GM23338 (cell line): Measurements from ENCODE around the gene CTU1. TPM values are rescaled to one million over a fixed set of nuclear protein-coding genes. Genes with fewer than 3 reads are reported as not detected.

Source experiments
- ATAC-seq: fragments of 200-7000 bp; cut with Tn5 transposase; 3 replicates; pipeline ENCODE4 v1.9.1; 2020
- DNase-seq: peaks from one replicate; pipeline ENCODE4 v3.0.0-alpha.2; 2015; ENCODE audit warnings: low spot score
- H2AFZ ChIP-seq: fragments of 200-600 bp; sonication (generic); 2 replicates; pipeline ENCODE4 v1.8.0; 2016; ENCODE audit warnings: antibody characterized with exemption, mild to moderate bottlenecking, moderate library complexity
- H3F3A ChIP-seq: fragments of 200-600 bp; sonication (generic); replicated peaks from 2 replicates; pipeline ENCODE4 v1.8.0; 2017; ENCODE audit warnings: antibody characterized with exemption, mixed run types, low read depth
- H3K27ac ChIP-seq: fragments of 200-600 bp; sonication (generic); 2 replicates; pipeline ENCODE4 v1.6.1; 2016; ENCODE audit warnings: low read depth
- H3K27me3 ChIP-seq: fragments of 200-600 bp; sonication (generic); 2 replicates; pipeline ENCODE4 v1.8.0; 2016; ENCODE audit warnings: mild to moderate bottlenecking, mixed run types, moderate library complexity; ENCODE audit not compliant: insufficient read depth
- H3K36me3 ChIP-seq: fragments of 200-600 bp; sonication (generic); 2 replicates; pipeline ENCODE4 v1.8.0; 2016; ENCODE audit warnings: mild to moderate bottlenecking; ENCODE audit not compliant: insufficient read depth
- H3K4me1 ChIP-seq: fragments of 200-600 bp; sonication (generic); 2 replicates; pipeline ENCODE4 v1.8.0; 2016; ENCODE audit warnings: mild to moderate bottlenecking, moderate library complexity; ENCODE audit not compliant: insufficient read depth
- H3K4me2 ChIP-seq: fragments of 200-600 bp; sonication (generic); 2 replicates; pipeline ENCODE4 v1.7.1; 2017; ENCODE audit warnings: mixed run types
- H3K4me3 ChIP-seq: fragments of 200-600 bp; sonication (generic); 2 replicates; pipeline ENCODE4 v1.6.1; 2016; ENCODE audit warnings: mixed run types
- H3K79me2 ChIP-seq: fragments of 200-600 bp; sonication (generic); replicated peaks from 2 replicates; pipeline ENCODE4 v1.8.0; 2017; ENCODE audit warnings: mild to moderate bottlenecking; ENCODE audit not compliant: insufficient read depth
- H3K9me2 ChIP-seq: fragments of 200-600 bp; sonication (generic); 2 replicates; pipeline ENCODE4 v1.8.0; 2017; ENCODE audit not compliant: insufficient read depth
- H4K20me1 ChIP-seq: fragments of 200-600 bp; sonication (generic); replicated peaks from 2 replicates; pipeline ENCODE4 v1.8.0; 2017; ENCODE audit warnings: mild to moderate bottlenecking; ENCODE audit not compliant: insufficient read depth
- H3K27ac Mint-ChIP-seq: 2 replicates; pipeline ENCODE4 v1.8.0; 2020; ENCODE audit warnings: inconsistent platforms, mild to moderate bottlenecking, moderate library complexity, mixed read lengths
- H3K27me3 Mint-ChIP-seq: 3 replicates; pipeline ENCODE4 v1.8.0; 2022; ENCODE audit warnings: low read depth, mild to moderate bottlenecking, moderate library complexity, mixed read lengths, inconsistent platforms; ENCODE audit not compliant: insufficient read depth, poor library complexity
- H3K36me3 Mint-ChIP-seq: 3 replicates; pipeline ENCODE4 v1.8.0; 2021; ENCODE audit warnings: low read depth, mild to moderate bottlenecking, inconsistent platforms, moderate library complexity, mixed read lengths
- H3K4me1 Mint-ChIP-seq: 3 replicates; pipeline ENCODE4 v1.8.0; 2020; ENCODE audit warnings: mild to moderate bottlenecking, inconsistent platforms, mixed read lengths
- H3K4me3 Mint-ChIP-seq: 3 replicates; pipeline ENCODE4 v1.8.0; 2021; ENCODE audit warnings: moderate library complexity, mild to moderate bottlenecking, inconsistent platforms, mixed read lengths
- H3K9me3 Mint-ChIP-seq: 3 replicates; pipeline ENCODE4 v1.8.0; 2020; ENCODE audit warnings: moderate library complexity, mild to moderate bottlenecking, inconsistent platforms, mixed read lengths
- CREB1 ChIP-seq: fragments of 250-450 bp; sonication (Bioruptor Pico); IDR thresholded peaks from 2 replicates; pipeline ENCODE4 v1.5.0; 2020; ENCODE audit warnings: low read depth, mild to moderate bottlenecking, moderate library complexity
- EZH2 ChIP-seq: fragments of 200-600 bp; sonication (generic); IDR thresholded peaks from one replicate; pipeline ENCODE4 v1.8.0; 2017; ENCODE audit warnings: antibody characterized with exemption, mild to moderate bottlenecking, low read depth; ENCODE audit not compliant: unreplicated experiment
- EZH2phosphoT487 ChIP-seq: fragments of 200-600 bp; sonication (generic); IDR thresholded peaks from one replicate; pipeline ENCODE4 v1.8.1; 2018; ENCODE audit warnings: antibody characterized with exemption; ENCODE audit not compliant: unreplicated experiment
- JUNB ChIP-seq: IDR thresholded peaks from one replicate; pipeline ENCODE4 v1.6.1; 2016; ENCODE audit warnings: antibody characterized with exemption; ENCODE audit not compliant: unreplicated experiment
- POLR2AphosphoS5 ChIP-seq: IDR thresholded peaks from 2 replicates; pipeline ENCODE4 v1.6.1; 2016; ENCODE audit warnings: antibody characterized with exemption, low read depth
- STAT1 ChIP-seq: IDR thresholded peaks from one replicate; pipeline ENCODE4 v1.6.1; 2016; ENCODE audit warnings: antibody characterized with exemption; ENCODE audit not compliant: unreplicated experiment
- ZNF114 ChIP-seq: fragments of 250-450 bp; sonication (Bioruptor Pico); IDR thresholded peaks from 2 replicates; pipeline ENCODE4 v1.5.0; 2020; ENCODE audit warnings: mild to moderate bottlenecking, moderate library complexity
- ZNF331 ChIP-seq: fragments of 250-450 bp; sonication (Bioruptor Pico); IDR thresholded peaks from 2 replicates; pipeline ENCODE4 v1.5.0; 2020; ENCODE audit warnings: low read depth, mild to moderate bottlenecking, moderate library complexity
- polyA plus RNA-seq: library from polyadenylated mRNA; unstranded; fragments of >200 nt; fragmentation: Nextera tagmentation; extraction: Ambion mirVana; gene quantifications from 2 replicates; pipeline ENCODE4 v1.2.1, GENCODE V29; 2016
- total RNA-seq: library from RNA; depleted of rRNA; stranded (reverse); fragments of >200 nt; shearing (Covaris generic); gene quantifications from 2 replicates; pipeline ENCODE4 v1.2.3, GENCODE V29; 2014
- TF ChIP-seq, protein P1 (sequence below): IDR thresholded peaks from 2 replicates; pipeline ENCODE4 v1.6.1; 2016; ENCODE audit warnings: antibody characterized with exemption
- TF ChIP-seq, protein P2 (sequence below): IDR thresholded peaks from one replicate; pipeline ENCODE4 v1.6.1; 2018; ENCODE audit warnings: antibody characterized with exemption; ENCODE audit not compliant: unreplicated experiment
- TF ChIP-seq, protein P3 (sequence below): fragments of 250-450 bp; sonication (Bioruptor Pico); IDR thresholded peaks from 2 replicates; pipeline ENCODE4 v1.5.0; 2020; ENCODE audit warnings: mild to moderate bottlenecking, moderate library complexity
- TF ChIP-seq, protein P4 (sequence below), 2 experiments: fragments of 200-600 bp in 1 of 2; sonication (generic) in 1 of 2; conservative IDR thresholded peaks; 2 replicates each; pipeline versions ENCODE4 v1.5.1 to v1.6.1; 2016 to 2017; ENCODE audit warnings: antibody characterized with exemption in 2 of 2, low read depth in 2 of 2, mild to moderate bottlenecking in 2 of 2, moderate library complexity in 1 of 2

CTU1 gene
- total and polyA plus RNA-seq, 2 experiments from 2014 or later = 3.7 to 18.8 TPM

GRCh38 chr19:51089786-51090185 is 18.4 kb downstream of the CTU1 start (continued):
- TF ChIP-seq EZH2 = no peak
- no peak for TF ChIP-seq EZH2phosphoT487
- TF ChIP-seq POLR2AphosphoS5 = no peak
- TF ChIP-seq JUNB = no peak
- TF ChIP-seq, protein P1, sequence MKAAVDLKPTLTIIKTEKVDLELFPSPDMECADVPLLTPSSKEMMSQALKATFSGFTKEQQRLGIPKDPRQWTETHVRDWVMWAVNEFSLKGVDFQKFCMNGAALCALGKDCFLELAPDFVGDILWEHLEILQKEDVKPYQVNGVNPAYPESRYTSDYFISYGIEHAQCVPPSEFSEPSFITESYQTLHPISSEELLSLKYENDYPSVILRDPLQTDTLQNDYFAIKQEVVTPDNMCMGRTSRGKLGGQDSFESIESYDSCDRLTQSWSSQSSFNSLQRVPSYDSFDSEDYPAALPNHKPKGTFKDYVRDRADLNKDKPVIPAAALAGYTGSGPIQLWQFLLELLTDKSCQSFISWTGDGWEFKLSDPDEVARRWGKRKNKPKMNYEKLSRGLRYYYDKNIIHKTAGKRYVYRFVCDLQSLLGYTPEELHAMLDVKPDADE = no peak
- TF ChIP-seq, protein P2, sequence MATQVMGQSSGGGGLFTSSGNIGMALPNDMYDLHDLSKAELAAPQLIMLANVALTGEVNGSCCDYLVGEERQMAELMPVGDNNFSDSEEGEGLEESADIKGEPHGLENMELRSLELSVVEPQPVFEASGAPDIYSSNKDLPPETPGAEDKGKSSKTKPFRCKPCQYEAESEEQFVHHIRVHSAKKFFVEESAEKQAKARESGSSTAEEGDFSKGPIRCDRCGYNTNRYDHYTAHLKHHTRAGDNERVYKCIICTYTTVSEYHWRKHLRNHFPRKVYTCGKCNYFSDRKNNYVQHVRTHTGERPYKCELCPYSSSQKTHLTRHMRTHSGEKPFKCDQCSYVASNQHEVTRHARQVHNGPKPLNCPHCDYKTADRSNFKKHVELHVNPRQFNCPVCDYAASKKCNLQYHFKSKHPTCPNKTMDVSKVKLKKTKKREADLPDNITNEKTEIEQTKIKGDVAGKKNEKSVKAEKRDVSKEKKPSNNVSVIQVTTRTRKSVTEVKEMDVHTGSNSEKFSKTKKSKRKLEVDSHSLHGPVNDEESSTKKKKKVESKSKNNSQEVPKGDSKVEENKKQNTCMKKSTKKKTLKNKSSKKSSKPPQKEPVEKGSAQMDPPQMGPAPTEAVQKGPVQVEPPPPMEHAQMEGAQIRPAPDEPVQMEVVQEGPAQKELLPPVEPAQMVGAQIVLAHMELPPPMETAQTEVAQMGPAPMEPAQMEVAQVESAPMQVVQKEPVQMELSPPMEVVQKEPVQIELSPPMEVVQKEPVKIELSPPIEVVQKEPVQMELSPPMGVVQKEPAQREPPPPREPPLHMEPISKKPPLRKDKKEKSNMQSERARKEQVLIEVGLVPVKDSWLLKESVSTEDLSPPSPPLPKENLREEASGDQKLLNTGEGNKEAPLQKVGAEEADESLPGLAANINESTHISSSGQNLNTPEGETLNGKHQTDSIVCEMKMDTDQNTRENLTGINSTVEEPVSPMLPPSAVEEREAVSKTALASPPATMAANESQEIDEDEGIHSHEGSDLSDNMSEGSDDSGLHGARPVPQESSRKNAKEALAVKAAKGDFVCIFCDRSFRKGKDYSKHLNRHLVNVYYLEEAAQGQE = no peak
- no peak for TF ChIP-seq STAT1
- no peak for TF ChIP-seq ZNF331
- TF ChIP-seq CREB1 (CRISPR knock-in tag) = no peak
- TF ChIP-seq ZNF114 (CRISPR knock-in tag) = no peak

DNA sequence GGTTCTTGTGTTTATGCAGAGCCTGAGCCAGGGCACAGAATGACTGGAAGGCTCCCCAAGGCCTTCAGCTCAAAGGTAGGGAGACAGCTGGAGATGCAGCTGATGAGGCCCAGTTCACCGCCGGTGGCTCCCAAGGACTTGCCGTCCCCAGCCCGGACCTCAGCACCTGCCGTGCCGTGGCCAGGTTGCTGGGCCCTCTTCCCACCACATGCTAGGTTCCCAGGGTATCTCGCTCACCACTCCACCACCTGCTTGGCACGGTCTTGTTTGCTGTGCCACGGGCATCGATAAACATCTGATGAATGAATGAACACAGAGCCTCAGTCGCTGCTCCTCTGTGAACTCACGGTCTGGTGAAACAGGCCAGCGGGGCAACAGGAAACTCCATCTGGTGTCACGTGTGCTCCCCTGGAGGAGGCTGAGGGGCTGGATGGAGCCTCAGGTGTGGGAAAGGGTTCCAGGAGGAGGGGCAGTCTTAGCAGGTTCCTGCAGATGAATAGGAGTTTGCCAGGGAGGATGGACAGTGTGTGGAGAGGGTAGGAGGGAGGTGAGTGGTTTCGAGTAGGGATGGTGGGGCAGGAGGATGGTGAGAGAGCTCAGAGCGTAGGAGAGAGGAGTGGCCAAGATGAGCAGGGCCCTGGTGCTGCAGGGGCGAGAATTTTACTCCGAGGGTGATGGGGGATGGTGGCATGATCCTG is 21.9 kb downstream of the CTU1 start:
- Histone ChIP-seq H3K4me3 (no peak overlapping the region), H4K20me1 (no peaks in the 10 kb centered on the region), H3K79me2 (no peaks in the 10 kb centered on the region), H3K27ac (no peak overlapping the region), H2AFZ (no peak overlapping the region), H3F3A (no peaks in the 10 kb centered on the region), H3K4me2 (no peak overlapping the region), H3K36me3 (no peaks in the 10 kb centered on the region), H3K27me3 (no peaks in the 10 kb centered on the region), H3K9me2 (no peaks in the 10 kb centered on the region), H3K4me1 (no peaks in the 10 kb centered on the region)
- DNase-seq = no peak
- ATAC-seq = peak; percentile 31
- no peak overlapping the region for H3K27ac Mint-ChIP-seq
- H3K9me3 Mint-ChIP-seq = no peaks in the 10 kb centered on the region
- H3K4me1 Mint-ChIP-seq = peaks cover 23% of the 10 kb centered on the region
- H3K36me3 Mint-ChIP-seq = no peaks in the 10 kb centered on the region; the same call in 2 of the 3 replicates
- H3K4me3 Mint-ChIP-seq = no peak overlapping the region
- H3K27me3 Mint-ChIP-seq = peaks cover 24% of the 10 kb centered on the region
- TF ChIP-seq ZNF331 (no peak), STAT1 (no peak), JUNB (no peak), POLR2AphosphoS5 (no peak)
- TF ChIP-seq, protein P3, sequence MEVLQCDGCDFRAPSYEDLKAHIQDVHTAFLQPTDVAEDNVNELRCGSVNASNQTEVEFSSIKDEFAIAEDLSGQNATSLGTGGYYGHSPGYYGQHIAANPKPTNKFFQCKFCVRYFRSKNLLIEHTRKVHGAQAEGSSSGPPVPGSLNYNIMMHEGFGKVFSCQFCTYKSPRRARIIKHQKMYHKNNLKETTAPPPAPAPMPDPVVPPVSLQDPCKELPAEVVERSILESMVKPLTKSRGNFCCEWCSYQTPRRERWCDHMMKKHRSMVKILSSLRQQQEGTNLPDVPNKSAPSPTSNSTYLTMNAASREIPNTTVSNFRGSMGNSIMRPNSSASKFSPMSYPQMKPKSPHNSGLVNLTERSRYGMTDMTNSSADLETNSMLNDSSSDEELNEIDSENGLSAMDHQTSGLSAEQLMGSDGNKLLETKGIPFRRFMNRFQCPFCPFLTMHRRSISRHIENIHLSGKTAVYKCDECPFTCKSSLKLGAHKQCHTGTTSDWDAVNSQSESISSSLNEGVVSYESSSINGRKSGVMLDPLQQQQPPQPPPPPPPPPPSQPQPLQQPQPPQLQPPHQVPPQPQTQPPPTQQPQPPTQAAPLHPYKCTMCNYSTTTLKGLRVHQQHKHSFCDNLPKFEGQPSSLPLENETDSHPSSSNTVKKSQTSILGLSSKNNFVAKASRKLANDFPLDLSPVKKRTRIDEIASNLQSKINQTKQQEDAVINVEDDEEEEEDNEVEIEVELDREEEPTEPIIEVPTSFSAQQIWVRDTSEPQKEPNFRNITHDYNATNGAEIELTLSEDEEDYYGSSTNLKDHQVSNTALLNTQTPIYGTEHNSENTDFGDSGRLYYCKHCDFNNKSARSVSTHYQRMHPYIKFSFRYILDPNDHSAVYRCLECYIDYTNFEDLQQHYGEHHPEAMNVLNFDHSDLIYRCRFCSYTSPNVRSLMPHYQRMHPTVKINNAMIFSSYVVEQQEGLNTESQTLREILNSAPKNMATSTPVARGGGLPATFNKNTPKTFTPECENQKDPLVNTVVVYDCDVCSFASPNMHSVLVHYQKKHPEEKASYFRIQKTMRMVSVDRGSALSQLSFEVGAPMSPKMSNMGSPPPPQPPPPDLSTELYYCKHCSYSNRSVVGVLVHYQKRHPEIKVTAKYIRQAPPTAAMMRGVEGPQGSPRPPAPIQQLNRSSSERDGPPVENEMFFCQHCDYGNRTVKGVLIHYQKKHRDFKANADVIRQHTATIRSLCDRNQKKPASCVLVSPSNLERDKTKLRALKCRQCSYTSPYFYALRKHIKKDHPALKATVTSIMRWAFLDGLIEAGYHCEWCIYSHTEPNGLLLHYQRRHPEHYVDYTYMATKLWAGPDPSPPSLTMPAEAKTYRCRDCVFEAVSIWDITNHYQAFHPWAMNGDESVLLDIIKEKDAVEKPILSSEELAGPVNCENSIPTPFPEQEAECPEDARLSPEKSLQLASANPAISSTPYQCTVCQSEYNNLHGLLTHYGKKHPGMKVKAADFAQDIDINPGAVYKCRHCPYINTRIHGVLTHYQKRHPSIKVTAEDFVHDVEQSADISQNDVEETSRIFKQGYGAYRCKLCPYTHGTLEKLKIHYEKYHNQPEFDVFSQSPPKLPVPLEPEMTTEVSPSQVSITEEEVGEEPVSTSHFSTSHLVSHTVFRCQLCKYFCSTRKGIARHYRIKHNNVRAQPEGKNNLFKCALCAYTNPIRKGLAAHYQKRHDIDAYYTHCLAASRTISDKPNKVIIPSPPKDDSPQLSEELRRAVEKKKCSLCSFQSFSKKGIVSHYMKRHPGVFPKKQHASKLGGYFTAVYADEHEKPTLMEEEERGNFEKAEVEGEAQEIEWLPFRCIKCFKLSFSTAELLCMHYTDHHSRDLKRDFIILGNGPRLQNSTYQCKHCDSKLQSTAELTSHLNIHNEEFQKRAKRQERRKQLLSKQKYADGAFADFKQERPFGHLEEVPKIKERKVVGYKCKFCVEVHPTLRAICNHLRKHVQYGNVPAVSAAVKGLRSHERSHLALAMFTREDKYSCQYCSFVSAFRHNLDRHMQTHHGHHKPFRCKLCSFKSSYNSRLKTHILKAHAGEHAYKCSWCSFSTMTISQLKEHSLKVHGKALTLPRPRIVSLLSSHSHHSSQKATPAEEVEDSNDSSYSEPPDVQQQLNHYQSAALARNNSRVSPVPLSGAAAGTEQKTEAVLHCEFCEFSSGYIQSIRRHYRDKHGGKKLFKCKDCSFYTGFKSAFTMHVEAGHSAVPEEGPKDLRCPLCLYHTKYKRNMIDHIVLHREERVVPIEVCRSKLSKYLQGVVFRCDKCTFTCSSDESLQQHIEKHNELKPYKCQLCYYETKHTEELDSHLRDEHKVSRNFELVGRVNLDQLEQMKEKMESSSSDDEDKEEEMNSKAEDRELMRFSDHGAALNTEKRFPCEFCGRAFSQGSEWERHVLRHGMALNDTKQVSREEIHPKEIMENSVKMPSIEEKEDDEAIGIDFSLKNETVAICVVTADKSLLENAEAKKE (CRISPR knock-in tag) = no peak
- TF ChIP-seq, protein P4, sequence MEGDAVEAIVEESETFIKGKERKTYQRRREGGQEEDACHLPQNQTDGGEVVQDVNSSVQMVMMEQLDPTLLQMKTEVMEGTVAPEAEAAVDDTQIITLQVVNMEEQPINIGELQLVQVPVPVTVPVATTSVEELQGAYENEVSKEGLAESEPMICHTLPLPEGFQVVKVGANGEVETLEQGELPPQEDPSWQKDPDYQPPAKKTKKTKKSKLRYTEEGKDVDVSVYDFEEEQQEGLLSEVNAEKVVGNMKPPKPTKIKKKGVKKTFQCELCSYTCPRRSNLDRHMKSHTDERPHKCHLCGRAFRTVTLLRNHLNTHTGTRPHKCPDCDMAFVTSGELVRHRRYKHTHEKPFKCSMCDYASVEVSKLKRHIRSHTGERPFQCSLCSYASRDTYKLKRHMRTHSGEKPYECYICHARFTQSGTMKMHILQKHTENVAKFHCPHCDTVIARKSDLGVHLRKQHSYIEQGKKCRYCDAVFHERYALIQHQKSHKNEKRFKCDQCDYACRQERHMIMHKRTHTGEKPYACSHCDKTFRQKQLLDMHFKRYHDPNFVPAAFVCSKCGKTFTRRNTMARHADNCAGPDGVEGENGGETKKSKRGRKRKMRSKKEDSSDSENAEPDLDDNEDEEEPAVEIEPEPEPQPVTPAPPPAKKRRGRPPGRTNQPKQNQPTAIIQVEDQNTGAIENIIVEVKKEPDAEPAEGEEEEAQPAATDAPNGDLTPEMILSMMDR (conservative IDR thresholded peaks at IDR 0.05; ENCODE audit: low read depth in 2 of 2) = no peak
